ENCODE measurements around the gene LIMD2. TPM values are rescaled to one million over a fixed set of nuclear protein-coding genes. Genes with fewer than 3 reads are reported as not detected.

Gene LIMD2
- total RNA-seq, 2 donors from 2014 or later: 3.6 to 5.6 TPM

DNA sequence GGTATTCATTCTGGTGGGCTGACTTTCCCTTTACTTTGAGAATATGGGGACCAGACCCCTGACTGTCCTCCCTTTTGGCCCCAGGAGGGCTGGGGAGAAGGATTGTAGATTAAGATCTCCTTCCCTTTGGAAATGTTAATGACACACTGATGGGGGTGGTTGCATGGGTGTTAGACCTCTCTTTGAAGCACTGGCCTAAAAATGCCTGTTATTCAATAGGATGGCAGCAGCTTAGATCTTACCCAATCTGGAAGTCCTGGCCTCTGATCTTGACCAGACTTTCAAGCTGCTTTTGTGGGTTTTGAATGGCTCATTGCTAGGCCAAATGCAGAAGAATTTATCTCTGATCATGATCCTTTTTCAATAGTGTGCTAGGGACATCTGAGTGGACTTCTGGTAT, 52.0 kb downstream of the LIMD2 start:
- Histone ChIP-seq H3K36me3 (no peaks in the 10 kb centered on the region), H3K9ac (ENCODE audit: low read depth in 2 of 2, low read length in 2 of 2) (no peak overlapping the region), H3K4me3 (no peak overlapping the region), H3K4me1 (no peaks in the 10 kb centered on the region), H3K27ac (no peak overlapping the region), H3K9me3 (no peaks in the 10 kb centered on the region), H3K27me3 (no peaks in the 10 kb centered on the region)
- DNase-seq: no peak
- intact Hi-C loops (cut with DNase I): no loop called here
- TF ChIP-seq, protein P1, sequence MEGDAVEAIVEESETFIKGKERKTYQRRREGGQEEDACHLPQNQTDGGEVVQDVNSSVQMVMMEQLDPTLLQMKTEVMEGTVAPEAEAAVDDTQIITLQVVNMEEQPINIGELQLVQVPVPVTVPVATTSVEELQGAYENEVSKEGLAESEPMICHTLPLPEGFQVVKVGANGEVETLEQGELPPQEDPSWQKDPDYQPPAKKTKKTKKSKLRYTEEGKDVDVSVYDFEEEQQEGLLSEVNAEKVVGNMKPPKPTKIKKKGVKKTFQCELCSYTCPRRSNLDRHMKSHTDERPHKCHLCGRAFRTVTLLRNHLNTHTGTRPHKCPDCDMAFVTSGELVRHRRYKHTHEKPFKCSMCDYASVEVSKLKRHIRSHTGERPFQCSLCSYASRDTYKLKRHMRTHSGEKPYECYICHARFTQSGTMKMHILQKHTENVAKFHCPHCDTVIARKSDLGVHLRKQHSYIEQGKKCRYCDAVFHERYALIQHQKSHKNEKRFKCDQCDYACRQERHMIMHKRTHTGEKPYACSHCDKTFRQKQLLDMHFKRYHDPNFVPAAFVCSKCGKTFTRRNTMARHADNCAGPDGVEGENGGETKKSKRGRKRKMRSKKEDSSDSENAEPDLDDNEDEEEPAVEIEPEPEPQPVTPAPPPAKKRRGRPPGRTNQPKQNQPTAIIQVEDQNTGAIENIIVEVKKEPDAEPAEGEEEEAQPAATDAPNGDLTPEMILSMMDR (IDR thresholded peaks at IDR 0.05): no peak

DNA sequence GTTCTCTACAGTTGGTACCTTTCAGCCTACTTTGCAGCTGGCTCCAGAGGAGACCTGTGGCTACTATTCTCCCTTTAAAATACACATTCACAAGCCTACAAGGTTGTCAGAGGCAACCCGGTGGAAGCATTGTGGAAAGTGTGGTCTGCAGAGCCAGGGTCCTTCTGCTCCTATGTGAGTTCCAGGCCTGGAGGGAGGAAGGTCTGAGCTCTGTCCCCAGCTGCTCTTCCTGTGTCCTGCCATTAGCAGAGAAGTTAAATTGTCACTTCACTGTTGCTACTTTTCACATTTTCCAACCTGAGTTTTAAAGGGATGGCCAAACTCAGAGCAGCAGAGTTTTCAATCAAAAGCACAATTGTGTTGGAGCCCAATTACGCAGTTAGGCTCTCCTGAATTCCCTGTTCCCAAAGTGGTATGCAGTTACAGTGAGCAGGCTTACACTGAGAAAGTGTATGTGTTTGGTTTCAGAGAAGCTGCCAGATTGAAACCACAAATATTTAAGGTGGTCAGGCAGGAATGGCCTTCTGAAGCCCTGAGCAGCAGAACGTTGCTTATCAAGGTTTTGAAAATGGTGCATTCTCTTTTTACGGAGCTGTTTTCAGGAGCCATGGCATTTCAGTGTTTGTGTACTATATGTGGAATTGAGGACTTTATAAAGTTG, 52.7 kb downstream of the LIMD2 start:
- intact Hi-C loops (cut with DNase I): no loop called here
- no peaks in the 10 kb centered on the region for H3K4me1 ChIP-seq
- H3K4me3 ChIP-seq: no peak overlapping the region
- no peaks in the 10 kb centered on the region for H3K27me3 ChIP-seq
- no peaks in the 10 kb centered on the region for H3K9me3 ChIP-seq
- TF ChIP-seq, protein P1 (IDR thresholded peaks at IDR 0.05): no peak
- H3K27ac ChIP-seq: no peak overlapping the region
- DNase-seq: no peak
- no peaks in the 10 kb centered on the region for H3K36me3 ChIP-seq
- H3K9ac ChIP-seq (ENCODE audit: low read depth in 2 of 2, low read length in 2 of 2): no peak overlapping the region

DNA sequence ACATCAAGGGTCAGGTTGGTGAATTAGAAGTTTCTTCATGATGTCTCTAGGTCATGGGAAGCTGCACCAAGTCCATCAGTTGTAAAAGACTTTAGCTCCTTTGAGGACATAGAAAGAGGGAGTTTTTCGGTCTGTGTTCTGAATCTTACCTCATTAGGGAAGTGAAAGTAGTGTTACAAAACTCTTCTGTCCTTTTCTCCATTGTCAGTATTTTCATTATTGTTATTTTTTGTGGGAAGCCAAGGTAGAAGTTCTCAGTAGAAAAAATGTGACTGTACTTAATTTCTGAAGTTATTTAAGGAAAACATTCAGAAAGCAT, 53.5 kb downstream of the LIMD2 start:
- no peaks in the 10 kb centered on the region for H3K36me3 ChIP-seq
- H3K9me3 ChIP-seq: no peaks in the 10 kb centered on the region
- no peak overlapping the region for H3K4me3 ChIP-seq
- H3K27me3 ChIP-seq: no peaks in the 10 kb centered on the region
- no peaks in the 10 kb centered on the region for H3K4me1 ChIP-seq
- no peak for DNase-seq
- intact Hi-C loops (cut with DNase I): no loop called here
- H3K9ac ChIP-seq (ENCODE audit: low read depth in 2 of 2, low read length in 2 of 2): no peak overlapping the region
- H3K27ac ChIP-seq: no peak overlapping the region
- TF ChIP-seq, protein P1 (IDR thresholded peaks at IDR 0.05): no peak

Other genes starting within 250 kb of the LIMD2 start
- gene ACE, start 223.1 kb downstream of the LIMD2 start, total RNA-seq: 10 to 100 TPM; 38.3 to 45.2 TPM
- gene KCNH6, start 176.8 kb downstream of the LIMD2 start, total RNA-seq: under 1 TPM; 0.47 to 0.80 TPM
- 100 to 1,000 TPM in 1 of 2 donors, 10 to 100 TPM in 1; 94.3 to 105 TPM for gene DCAF7, start 149.6 kb downstream of the LIMD2 start, total RNA-seq
- gene TACO1, start 99.2 kb downstream of the LIMD2 start, total RNA-seq: 10 to 100 TPM; 34.1 to 51.6 TPM
- gene MAP3K3, start 77.7 kb downstream of the LIMD2 start, total RNA-seq: 10 to 100 TPM; 13.4 to 15.5 TPM
- gene STRADA, start 41.7 kb upstream of the LIMD2 start, total RNA-seq: 10 to 100 TPM; 15.6 to 19.9 TPM
- 100 to 1,000 TPM; 128 to 145 TPM for gene CCDC47, start 73.5 kb upstream of the LIMD2 start, total RNA-seq
- gene DDX42, start 74.0 kb upstream of the LIMD2 start, total RNA-seq: 10 to 100 TPM; 71.1 to 74.5 TPM
- 100 to 1,000 TPM in 1 of 2 donors, 10 to 100 TPM in 1; 86.1 to 138 TPM for gene PSMC5, start 127.3 kb upstream of the LIMD2 start, total RNA-seq
- gene FTSJ3, start 127.5 kb upstream of the LIMD2 start, total RNA-seq: 10 to 100 TPM; 25.4 to 44.6 TPM
- gene SMARCD2, start 142.6 kb upstream of the LIMD2 start, total RNA-seq: 100 to 1,000 TPM in 1 of 2 donors, 10 to 100 TPM in 1; 77.2 to 124 TPM
- gene CSH2, start 173.6 kb upstream of the LIMD2 start, total RNA-seq: not detected
- gene GH2, start 181.8 kb upstream of the LIMD2 start, total RNA-seq: not detected
- not detected for gene CSH1, start 196.4 kb upstream of the LIMD2 start, total RNA-seq
- not detected for gene CSHL1, start 211.1 kb upstream of the LIMD2 start, total RNA-seq
- gene GH1, start 218.7 kb upstream of the LIMD2 start, total RNA-seq: not detected
- 1 to 10 TPM; 1.5 to 1.7 TPM for gene CD79B, start 232.2 kb upstream of the LIMD2 start, total RNA-seq

All from colonic mucosa (tissue), 4 donors.